Measurements from ENCODE around the gene CC2D2A. TPM values are rescaled to one million over a fixed set of nuclear protein-coding genes. Genes with fewer than 3 reads are reported as not detected.
A peak's percentile ranks its signal among the peaks of the same experiment; 100 is the strongest.

CC2D2A gene
- total and polyA plus RNA-seq, 9 of the 15 experiments (the other 6 are each of a cell fraction or from before 2014, with no cell fraction given) = 0.36 to 2.5 (median 1.6) TPM

DNA sequence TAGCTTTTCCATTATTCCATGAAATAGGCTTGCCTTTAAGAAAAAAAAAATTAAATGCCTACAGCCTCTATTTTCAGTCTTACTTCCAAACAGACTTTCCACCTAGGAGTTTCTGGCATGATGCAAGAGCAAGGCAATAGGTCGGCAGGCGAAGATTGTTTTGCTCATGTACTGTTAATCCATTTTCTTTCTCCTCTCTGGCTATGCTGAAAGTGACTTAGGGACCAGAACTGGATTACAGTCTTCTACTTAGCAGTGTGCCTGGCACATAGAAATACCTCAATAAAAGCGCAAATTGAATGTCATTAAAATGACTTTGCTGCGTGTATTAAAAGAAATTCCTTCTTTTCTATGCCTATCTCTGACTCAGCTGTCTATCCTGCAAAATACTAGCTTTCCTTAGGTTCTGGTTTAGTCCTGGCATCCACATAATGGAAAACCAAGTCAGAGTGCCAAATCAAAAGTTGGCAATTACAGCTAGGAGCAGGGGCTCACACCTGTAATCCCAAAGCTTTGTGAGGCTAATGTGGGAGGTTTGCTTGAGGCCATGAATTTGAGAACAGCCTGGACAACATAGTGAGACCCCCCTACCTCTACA lies 51.9 kb downstream of the CC2D2A start (continued):
- peak; percentile 12; a peak in 2 of 4 replicates for TF ChIP-seq RAD21 (CRISPR knock-in tag; conservative IDR thresholded peaks at IDR 0.05 in 1 of 2, IDR thresholded peaks at IDR 0.05 in 1 of 2)
- TF ChIP-seq, protein P1, sequence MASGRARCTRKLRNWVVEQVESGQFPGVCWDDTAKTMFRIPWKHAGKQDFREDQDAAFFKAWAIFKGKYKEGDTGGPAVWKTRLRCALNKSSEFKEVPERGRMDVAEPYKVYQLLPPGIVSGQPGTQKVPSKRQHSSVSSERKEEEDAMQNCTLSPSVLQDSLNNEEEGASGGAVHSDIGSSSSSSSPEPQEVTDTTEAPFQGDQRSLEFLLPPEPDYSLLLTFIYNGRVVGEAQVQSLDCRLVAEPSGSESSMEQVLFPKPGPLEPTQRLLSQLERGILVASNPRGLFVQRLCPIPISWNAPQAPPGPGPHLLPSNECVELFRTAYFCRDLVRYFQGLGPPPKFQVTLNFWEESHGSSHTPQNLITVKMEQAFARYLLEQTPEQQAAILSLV (tag; IDR thresholded peaks at IDR 0.05) = peak; percentile 73; the same call in 1 of the 2 replicates
- TF ChIP-seq, protein P2, sequence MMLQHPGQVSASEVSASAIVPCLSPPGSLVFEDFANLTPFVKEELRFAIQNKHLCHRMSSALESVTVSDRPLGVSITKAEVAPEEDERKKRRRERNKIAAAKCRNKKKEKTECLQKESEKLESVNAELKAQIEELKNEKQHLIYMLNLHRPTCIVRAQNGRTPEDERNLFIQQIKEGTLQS (IDR thresholded peaks at IDR 0.05) = peak; percentile 87
- TF ChIP-seq, protein P2 (CRISPR knock-in tag; conservative IDR thresholded peaks at IDR 0.05) = no peak
- TF ChIP-seq EP300 (IDR thresholded peaks at IDR 0.05; ENCODE audit: low read length) = peak; percentile 87
- TF ChIP-seq, protein P3, sequence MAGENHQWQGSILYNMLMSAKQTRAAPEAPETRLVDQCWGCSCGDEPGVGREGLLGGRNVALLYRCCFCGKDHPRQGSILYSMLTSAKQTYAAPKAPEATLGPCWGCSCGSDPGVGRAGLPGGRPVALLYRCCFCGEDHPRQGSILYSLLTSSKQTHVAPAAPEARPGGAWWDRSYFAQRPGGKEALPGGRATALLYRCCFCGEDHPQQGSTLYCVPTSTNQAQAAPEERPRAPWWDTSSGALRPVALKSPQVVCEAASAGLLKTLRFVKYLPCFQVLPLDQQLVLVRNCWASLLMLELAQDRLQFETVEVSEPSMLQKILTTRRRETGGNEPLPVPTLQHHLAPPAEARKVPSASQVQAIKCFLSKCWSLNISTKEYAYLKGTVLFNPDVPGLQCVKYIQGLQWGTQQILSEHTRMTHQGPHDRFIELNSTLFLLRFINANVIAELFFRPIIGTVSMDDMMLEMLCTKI (IDR thresholded peaks at IDR 0.05; ENCODE audit: partially characterized antibody) = no peak
- TF ChIP-seq RHOXF2B (CRISPR knock-in tag; conservative IDR thresholded peaks at IDR 0.05) = 0 out of 2 replicates have a peak, but pooled peaks have one; percentile 45

All from K562 (cell line).